KMS-11 (cell line): ENCODE data around the gene FAF2.

Source experiments
- H2AFZ ChIP-seq: fragments of 200-600 bp; sonication (generic); 2 replicates; pipeline ENCODE4 v1.6.1; 2016; ENCODE audit warnings: antibody characterized with exemption, mixed run types, low read depth
- H3K27ac ChIP-seq: fragments of 200-600 bp; sonication (generic); 2 replicates; pipeline ENCODE4 v1.6.1; 2016; ENCODE audit warnings: mild to moderate bottlenecking, mixed run types
- H3K27me3 ChIP-seq: fragments of 200-600 bp; sonication (generic); 2 replicates; pipeline ENCODE4 v1.6.1; 2017; ENCODE audit warnings: mild to moderate bottlenecking, low read depth, mixed run types, moderate library complexity; ENCODE audit not compliant: insufficient read depth
- H3K36me3 ChIP-seq: fragments of 200-600 bp; sonication (generic); 2 replicates; pipeline ENCODE4 v1.6.1; 2017; ENCODE audit warnings: mild to moderate bottlenecking, mixed run types; ENCODE audit not compliant: insufficient read depth
- H3K4me1 ChIP-seq: fragments of 200-600 bp; sonication (generic); 2 replicates; pipeline ENCODE4 v1.6.1; 2016; ENCODE audit warnings: mild to moderate bottlenecking, low read depth, mixed run types; ENCODE audit not compliant: poor library complexity, severe bottlenecking
- H3K4me2 ChIP-seq: fragments of 200-600 bp; sonication (generic); 2 replicates; pipeline ENCODE4 v1.7.0; 2016; ENCODE audit warnings: mild to moderate bottlenecking, mixed run types
- H3K4me3 ChIP-seq: fragments of 200-600 bp; sonication (generic); IDR thresholded peaks from 2 replicates; pipeline ENCODE4 v1.6.1; 2017; ENCODE audit warnings: low read depth, low read length, mixed read lengths; ENCODE audit not compliant: insufficient read depth
- H3K79me2 ChIP-seq: fragments of 200-600 bp; sonication (generic); 2 replicates; pipeline ENCODE4 v1.6.1; 2016; ENCODE audit warnings: low read depth, mixed run types; ENCODE audit not compliant: insufficient read depth
- H3K9ac ChIP-seq: fragments of 200-600 bp; sonication (generic); 2 replicates; pipeline ENCODE4 v1.6.1; 2016; ENCODE audit warnings: mild to moderate bottlenecking, mixed run types
- H4K20me1 ChIP-seq: fragments of 200-600 bp; sonication (generic); 2 replicates; pipeline ENCODE4 v1.6.1; 2016; ENCODE audit warnings: mild to moderate bottlenecking, mixed run types; ENCODE audit not compliant: insufficient read depth
- CTCF ChIP-seq: fragments of 200-600 bp; sonication (generic); conservative IDR thresholded peaks from 2 replicates; pipeline ENCODE4 v1.6.1; 2017; ENCODE audit warnings: low read depth, mild to moderate bottlenecking, antibody characterized with exemption, low read length, moderate library complexity, mixed read lengths

Gene FAF2

GRCh38 chr5:176524138-176524537, 76.0 kb downstream of the FAF2 start:
- H3K9ac ChIP-seq, result no peak overlapping the region
- no peaks in the 10 kb centered on the region for H3K79me2 ChIP-seq
- H2AFZ ChIP-seq, result no peak overlapping the region
- no peak overlapping the region for H3K4me2 ChIP-seq
- H4K20me1 ChIP-seq, result no peaks in the 10 kb centered on the region
- H3K36me3 ChIP-seq, result no peaks in the 10 kb centered on the region
- H3K27me3 ChIP-seq, result no peaks in the 10 kb centered on the region
- H3K4me1 ChIP-seq, result no peaks in the 10 kb centered on the region
- no peak overlapping the region for H3K27ac ChIP-seq
- no peak overlapping the region for H3K4me3 ChIP-seq
- TF ChIP-seq CTCF, result no peak

GRCh38 chr5:176524987-176525386, 76.8 kb downstream of the FAF2 start:
- no peak overlapping the region for H3K4me2 ChIP-seq
- H3K27me3 ChIP-seq, result no peaks in the 10 kb centered on the region
- H3K4me1 ChIP-seq, result no peaks in the 10 kb centered on the region
- H3K4me3 ChIP-seq, result no peak overlapping the region
- no peak overlapping the region for H3K27ac ChIP-seq
- H3K79me2 ChIP-seq, result no peaks in the 10 kb centered on the region
- H3K36me3 ChIP-seq, result no peaks in the 10 kb centered on the region
- TF ChIP-seq CTCF, result no peak
- no peaks in the 10 kb centered on the region for H4K20me1 ChIP-seq
- H3K9ac ChIP-seq, result no peak overlapping the region
- no peak overlapping the region for H2AFZ ChIP-seq

- H3K4me1 ChIP-seq, result no peaks in the 10 kb centered on the region
- no peak overlapping the region for H2AFZ ChIP-seq
- H3K27me3 ChIP-seq, result no peaks in the 10 kb centered on the region
- no peak overlapping the region for H3K27ac ChIP-seq
- no peaks in the 10 kb centered on the region for H3K79me2 ChIP-seq
- H3K36me3 ChIP-seq, result no peaks in the 10 kb centered on the region
- no peak overlapping the region for H3K9ac ChIP-seq
- no peaks in the 10 kb centered on the region for H4K20me1 ChIP-seq
- H3K4me3 ChIP-seq, result no peak overlapping the region
- TF ChIP-seq CTCF, result no peak
- no peak overlapping the region for H3K4me2 ChIP-seq
These were observed 77.5 kb downstream of the FAF2 start for GRCh38 chr5:176525677-176526076.

- H3K4me1 ChIP-seq, result no peaks in the 10 kb centered on the region
- no peak overlapping the region for H3K27ac ChIP-seq
- TF ChIP-seq CTCF, result no peak
- no peaks in the 10 kb centered on the region for H4K20me1 ChIP-seq
- no peak overlapping the region for H3K4me3 ChIP-seq
- no peak overlapping the region for H2AFZ ChIP-seq
- H3K79me2 ChIP-seq, result no peaks in the 10 kb centered on the region
- H3K9ac ChIP-seq, result no peak overlapping the region
- H3K27me3 ChIP-seq, result no peaks in the 10 kb centered on the region
- H3K4me2 ChIP-seq, result no peak overlapping the region
- H3K36me3 ChIP-seq, result no peaks in the 10 kb centered on the region
These were observed 78.3 kb downstream of the FAF2 start for GRCh38 chr5:176526462-176526861.
